WTC11 (cell line): ENCODE data around the gene JHY. TPM values are rescaled to one million over a fixed set of nuclear protein-coding genes. Genes with fewer than 3 reads are reported as not detected.
A peak's percentile ranks its signal among the peaks of the same experiment; 100 is the strongest.

Experiments used
- ATAC-seq: fragments of 200-7000 bp; cut with Tn5 transposase; 2 replicates; pipeline ENCODE4 v1.10.0; 2021; ENCODE audit warnings: mild to moderate bottlenecking, moderate library complexity
- CTCF ChIA-PET: fragments of 300-600 bp; sonication (Branson Sonifier 250); formaldehyde crosslinking; loops from one replicate; lab custom pipeline; 2021; ENCODE audit warnings: antibody characterized with exemption; lab: Charles Lee
- POLR2A ChIA-PET: fragments of 350-600 bp; sonication (Branson Sonifier 250); formaldehyde crosslinking; loops from one replicate; lab custom pipeline; 2021; ENCODE audit warnings: antibody characterized with exemption; lab: Charles Lee
- DNase-seq: peaks from one replicate; pipeline ENCODE4 v3.0.0; 2021; ENCODE audit warnings: low spot score
- H3K27ac Mint-ChIP-seq: 2 replicates; pipeline ENCODE4 v1.8.0; 2021; ENCODE audit warnings: mixed read lengths
- H3K27me3 Mint-ChIP-seq: 2 replicates; pipeline ENCODE4 v1.8.0; 2021; ENCODE audit warnings: low read depth, mild to moderate bottlenecking, moderate library complexity, mixed read lengths
- H3K36me3 Mint-ChIP-seq: 2 replicates; pipeline ENCODE4 v1.8.0; 2021; ENCODE audit warnings: mixed read lengths
- H3K4me1 Mint-ChIP-seq: 2 replicates; pipeline ENCODE4 v1.8.0; 2022; ENCODE audit warnings: mixed read lengths
- H3K4me3 Mint-ChIP-seq: 2 replicates; pipeline ENCODE4 v1.8.0; 2021; ENCODE audit warnings: mild to moderate bottlenecking, moderate library complexity, mixed read lengths
- H3K9me3 Mint-ChIP-seq: 2 replicates; pipeline ENCODE4 v1.8.0; 2021; ENCODE audit warnings: mixed read lengths
- CREB1 ChIP-seq: sonication (generic); formaldehyde crosslinking; IDR thresholded peaks from 2 replicates; pipeline ENCODE4 v1.8.0; 2023; ENCODE audit warnings: mild to moderate bottlenecking, missing genetic modification reagents
- ELF4 ChIP-seq: sonication (generic); formaldehyde crosslinking; IDR thresholded peaks from 2 replicates; pipeline ENCODE4 v1.8.1; 2022; ENCODE audit warnings: low read depth, mild to moderate bottlenecking, moderate library complexity, missing genetic modification reagents
- ESRRA ChIP-seq: sonication (generic); formaldehyde crosslinking; IDR thresholded peaks from 2 replicates; pipeline ENCODE4 v1.8.1; 2022; ENCODE audit warnings: mild to moderate bottlenecking, missing genetic modification reagents, borderline replicate concordance
- FOXJ3 ChIP-seq: sonication (generic); formaldehyde crosslinking; IDR thresholded peaks from 2 replicates; pipeline ENCODE4 v1.9.0; 2021; ENCODE audit warnings: missing genetic modification reagents, mild to moderate bottlenecking, borderline replicate concordance
- HMGA2 ChIP-seq: fragments of 250-450 bp; sonication (Bioruptor Pico); IDR thresholded peaks from 2 replicates; pipeline ENCODE4 v1.4.0; 2021; ENCODE audit warnings: mild to moderate bottlenecking, moderate library complexity
- MXD4 ChIP-seq: fragments of 250-450 bp; sonication (Bioruptor Pico); IDR thresholded peaks from 2 replicates; pipeline ENCODE4 v1.8.0; 2021; ENCODE audit warnings: mild to moderate bottlenecking, moderate library complexity, borderline replicate concordance
- RELA ChIP-seq: sonication (generic); formaldehyde crosslinking; IDR thresholded peaks from 2 replicates; pipeline ENCODE4 v1.8.1; 2022; ENCODE audit warnings: missing genetic modification reagents, mild to moderate bottlenecking, borderline replicate concordance
- SMAD3 ChIP-seq: sonication (generic); formaldehyde crosslinking; IDR thresholded peaks from 2 replicates; pipeline ENCODE4 v1.8.0; 2022; ENCODE audit warnings: missing genetic modification reagents, mild to moderate bottlenecking, borderline replicate concordance
- TCF7 ChIP-seq: sonication (generic); formaldehyde crosslinking; IDR thresholded peaks from 2 replicates; pipeline ENCODE4 v1.8.0; 2022; ENCODE audit warnings: mild to moderate bottlenecking, low read depth, missing genetic modification reagents, moderate library complexity
- TEAD4 ChIP-seq: sonication (generic); formaldehyde crosslinking; IDR thresholded peaks from 2 replicates; pipeline ENCODE4 v1.8.0; 2022; ENCODE audit warnings: mild to moderate bottlenecking, missing genetic modification reagents
- ZBTB21 ChIP-seq: sonication (generic); formaldehyde crosslinking; IDR thresholded peaks from 2 replicates; pipeline ENCODE4 v1.8.1; 2023; ENCODE audit warnings: mild to moderate bottlenecking, missing genetic modification reagents, borderline replicate concordance
- ZNF121 ChIP-seq: sonication (generic); formaldehyde crosslinking; IDR thresholded peaks from 2 replicates; pipeline ENCODE4 v1.8.0; 2023; ENCODE audit warnings: missing genetic modification reagents
- ZNF263 ChIP-seq: sonication (generic); formaldehyde crosslinking; IDR thresholded peaks from 2 replicates; pipeline ENCODE4 v1.8.1; 2022; ENCODE audit warnings: low read depth, mild to moderate bottlenecking, moderate library complexity, missing genetic modification reagents
- total RNA-seq: library from RNA; stranded (reverse); gene quantifications from 3 replicates; pipeline ENCODE4 v1.2.3, GENCODE V29; 2021
- TF ChIP-seq, protein P1 (sequence below): sonication (generic); formaldehyde crosslinking; IDR thresholded peaks from 2 replicates; pipeline ENCODE4 v1.8.1; 2022; ENCODE audit warnings: mild to moderate bottlenecking, moderate library complexity, missing genetic modification reagents
- TF ChIP-seq, protein P2 (sequence below): sonication (generic); formaldehyde crosslinking; IDR thresholded peaks from 2 replicates; pipeline ENCODE4 v1.8.1; 2023; ENCODE audit warnings: mild to moderate bottlenecking, missing genetic modification reagents, moderate library complexity
- TF ChIP-seq, protein P3 (sequence below): sonication (generic); formaldehyde crosslinking; IDR thresholded peaks from 2 replicates; pipeline ENCODE4 v1.8.1; 2023; ENCODE audit warnings: mild to moderate bottlenecking, moderate library complexity, missing genetic modification reagents
- TF ChIP-seq, protein P4 (sequence below): sonication (generic); formaldehyde crosslinking; IDR thresholded peaks from 2 replicates; pipeline ENCODE4 v1.8.1; 2022; ENCODE audit warnings: mild to moderate bottlenecking, missing genetic modification reagents, moderate library complexity, borderline replicate concordance
- TF ChIP-seq, protein P5 (sequence below): sonication (generic); formaldehyde crosslinking; IDR thresholded peaks from 2 replicates; pipeline ENCODE4 v1.8.1; 2022; ENCODE audit warnings: low read depth, missing genetic modification reagents, borderline replicate concordance
- TF ChIP-seq, protein P6 (sequence below): fragments of 250-450 bp; sonication (Bioruptor Pico); IDR thresholded peaks from 2 replicates; pipeline ENCODE4 v1.9.0; 2021; ENCODE audit warnings: moderate library complexity, mild to moderate bottlenecking, inconsistent platforms, borderline replicate concordance

JHY gene
- total RNA-seq, 1 experiment from 2014 or later: 1.6 TPM

DNA sequence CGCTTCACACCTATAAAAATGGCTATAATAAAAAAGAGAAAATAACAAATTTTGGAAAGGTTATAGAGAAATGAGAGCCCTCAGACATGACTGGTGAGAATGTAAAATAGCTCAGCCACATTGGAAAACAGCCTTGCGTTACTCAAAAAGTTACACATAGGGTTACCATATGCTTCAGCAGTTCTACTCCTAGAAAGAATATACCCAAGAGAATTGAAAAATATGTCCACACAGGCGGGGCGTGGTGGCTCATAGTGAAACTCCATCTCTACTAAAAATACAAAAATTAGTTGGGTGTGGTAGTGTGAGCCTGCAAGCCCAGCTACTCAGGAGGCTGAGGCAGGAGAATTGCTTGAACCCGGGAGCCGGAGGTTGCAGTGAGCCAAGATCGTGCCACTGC is 7.6 kb upstream of the JHY start:
- ChIA-PET CTCF (interaction anchor here (0.6 to 3.3 kb wide), 3 partner anchors 146 to 178 kb away, joined by 3 to 7 read pairs (median 3); no protein-coding TSS in a partner anchor), POLR2A (no interaction called here)
- no peaks in the 10 kb centered on the region for H3K36me3 Mint-ChIP-seq

DNA sequence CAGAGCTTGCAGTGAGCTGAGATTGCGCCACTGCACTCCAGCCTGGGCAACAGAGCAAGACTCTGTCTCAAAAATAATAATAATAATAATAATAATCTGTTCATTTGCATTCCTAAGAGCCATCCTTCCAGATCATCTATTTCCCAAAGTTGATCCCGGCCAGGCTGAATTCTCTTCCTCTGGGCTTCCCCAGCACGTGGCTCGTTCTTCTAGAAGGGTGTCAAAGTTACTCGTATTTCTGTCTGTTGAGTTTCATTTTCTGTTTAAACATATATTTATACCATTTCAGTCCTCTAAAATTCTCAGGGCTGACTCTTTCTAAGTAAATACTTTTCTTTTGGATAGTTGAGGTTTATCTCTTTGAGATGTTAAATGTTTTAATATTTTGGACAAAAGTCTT is 4.8 kb upstream of the JHY start:
- no peak overlapping the region for H3K4me3 Mint-ChIP-seq
- TF ChIP-seq TCF7 (CRISPR knock-in tag): no peak
- TF ChIP-seq, protein P1, sequence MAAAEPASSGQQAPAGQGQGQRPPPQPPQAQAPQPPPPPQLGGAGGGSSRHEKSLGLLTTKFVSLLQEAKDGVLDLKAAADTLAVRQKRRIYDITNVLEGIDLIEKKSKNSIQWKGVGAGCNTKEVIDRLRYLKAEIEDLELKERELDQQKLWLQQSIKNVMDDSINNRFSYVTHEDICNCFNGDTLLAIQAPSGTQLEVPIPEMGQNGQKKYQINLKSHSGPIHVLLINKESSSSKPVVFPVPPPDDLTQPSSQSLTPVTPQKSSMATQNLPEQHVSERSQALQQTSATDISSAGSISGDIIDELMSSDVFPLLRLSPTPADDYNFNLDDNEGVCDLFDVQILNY: no peak
- TF ChIP-seq, protein P2, sequence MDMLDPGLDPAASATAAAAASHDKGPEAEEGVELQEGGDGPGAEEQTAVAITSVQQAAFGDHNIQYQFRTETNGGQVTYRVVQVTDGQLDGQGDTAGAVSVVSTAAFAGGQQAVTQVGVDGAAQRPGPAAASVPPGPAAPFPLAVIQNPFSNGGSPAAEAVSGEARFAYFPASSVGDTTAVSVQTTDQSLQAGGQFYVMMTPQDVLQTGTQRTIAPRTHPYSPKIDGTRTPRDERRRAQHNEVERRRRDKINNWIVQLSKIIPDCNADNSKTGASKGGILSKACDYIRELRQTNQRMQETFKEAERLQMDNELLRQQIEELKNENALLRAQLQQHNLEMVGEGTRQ: no peak
- no peak for TF ChIP-seq ZNF263 (CRISPR knock-in tag)
- TF ChIP-seq RELA (CRISPR knock-in tag): no peak
- no peak for TF ChIP-seq HMGA2 (CRISPR knock-in tag)
- no peak for TF ChIP-seq ESRRA
- no peak for TF ChIP-seq CREB1 (CRISPR knock-in tag)
- no peak for TF ChIP-seq SMAD3
- no peak for TF ChIP-seq MXD4 (CRISPR knock-in tag)
- TF ChIP-seq ZBTB21 (CRISPR knock-in tag): no peak
- TF ChIP-seq, protein P3, sequence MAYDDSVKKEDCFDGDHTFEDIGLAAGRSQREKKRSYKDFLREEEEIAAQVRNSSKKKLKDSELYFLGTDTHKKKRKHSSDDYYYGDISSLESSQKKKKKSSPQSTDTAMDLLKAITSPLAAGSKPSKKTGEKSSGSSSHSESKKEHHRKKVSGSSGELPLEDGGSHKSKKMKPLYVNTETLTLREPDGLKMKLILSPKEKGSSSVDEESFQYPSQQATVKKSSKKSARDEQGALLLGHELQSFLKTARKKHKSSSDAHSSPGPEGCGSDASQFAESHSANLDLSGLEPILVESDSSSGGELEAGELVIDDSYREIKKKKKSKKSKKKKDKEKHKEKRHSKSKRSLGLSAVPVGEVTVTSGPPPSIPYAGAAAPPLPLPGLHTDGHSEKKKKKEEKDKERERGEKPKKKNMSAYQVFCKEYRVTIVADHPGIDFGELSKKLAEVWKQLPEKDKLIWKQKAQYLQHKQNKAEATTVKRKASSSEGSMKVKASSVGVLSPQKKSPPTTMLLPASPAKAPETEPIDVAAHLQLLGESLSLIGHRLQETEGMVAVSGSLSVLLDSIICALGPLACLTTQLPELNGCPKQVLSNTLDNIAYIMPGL (CRISPR knock-in tag): no peak
- TF ChIP-seq ELF4: no peak
- TF ChIP-seq, protein P4, sequence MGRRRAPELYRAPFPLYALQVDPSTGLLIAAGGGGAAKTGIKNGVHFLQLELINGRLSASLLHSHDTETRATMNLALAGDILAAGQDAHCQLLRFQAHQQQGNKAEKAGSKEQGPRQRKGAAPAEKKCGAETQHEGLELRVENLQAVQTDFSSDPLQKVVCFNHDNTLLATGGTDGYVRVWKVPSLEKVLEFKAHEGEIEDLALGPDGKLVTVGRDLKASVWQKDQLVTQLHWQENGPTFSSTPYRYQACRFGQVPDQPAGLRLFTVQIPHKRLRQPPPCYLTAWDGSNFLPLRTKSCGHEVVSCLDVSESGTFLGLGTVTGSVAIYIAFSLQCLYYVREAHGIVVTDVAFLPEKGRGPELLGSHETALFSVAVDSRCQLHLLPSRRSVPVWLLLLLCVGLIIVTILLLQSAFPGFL: no peak
- no peak for TF ChIP-seq TEAD4 (CRISPR knock-in tag)
- TF ChIP-seq, protein P5, sequence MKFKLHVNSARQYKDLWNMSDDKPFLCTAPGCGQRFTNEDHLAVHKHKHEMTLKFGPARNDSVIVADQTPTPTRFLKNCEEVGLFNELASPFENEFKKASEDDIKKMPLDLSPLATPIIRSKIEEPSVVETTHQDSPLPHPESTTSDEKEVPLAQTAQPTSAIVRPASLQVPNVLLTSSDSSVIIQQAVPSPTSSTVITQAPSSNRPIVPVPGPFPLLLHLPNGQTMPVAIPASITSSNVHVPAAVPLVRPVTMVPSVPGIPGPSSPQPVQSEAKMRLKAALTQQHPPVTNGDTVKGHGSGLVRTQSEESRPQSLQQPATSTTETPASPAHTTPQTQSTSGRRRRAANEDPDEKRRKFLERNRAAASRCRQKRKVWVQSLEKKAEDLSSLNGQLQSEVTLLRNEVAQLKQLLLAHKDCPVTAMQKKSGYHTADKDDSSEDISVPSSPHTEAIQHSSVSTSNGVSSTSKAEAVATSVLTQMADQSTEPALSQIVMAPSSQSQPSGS: no peak
- TF ChIP-seq FOXJ3 (CRISPR knock-in tag): no peak
- TF ChIP-seq, all 79 proteins: peak for 0
- peaks cover 24% of the 10 kb centered on the region for H3K4me1 Mint-ChIP-seq
- H3K27me3 Mint-ChIP-seq: peaks cover 17% of the 10 kb centered on the region
- DNase-seq: no peak
- ATAC-seq: no peak
- H3K9me3 Mint-ChIP-seq: no peaks in the 10 kb centered on the region
- H3K27ac Mint-ChIP-seq: no peak overlapping the region
- ChIA-PET POLR2A (no interaction called here), CTCF (interaction anchor here (1.6 kb wide), 1 partner anchor 14 kb away, joined by 4 read pairs; no protein-coding TSS in a partner anchor)
- no peaks in the 10 kb centered on the region for H3K36me3 Mint-ChIP-seq

More for the DNA sequence above, 7.6 kb upstream of the JHY start:
- Mint-ChIP-seq H3K9me3 (no peaks in the 10 kb centered on the region), H3K4me1 (peaks cover 9% of the 10 kb centered on the region), H3K27me3 (no peaks in the 10 kb centered on the region), H3K27ac (no peak overlapping the region), H3K4me3 (no peak overlapping the region)
- ATAC-seq: no peak
- no peak for DNase-seq
- TF ChIP-seq ELF4 (no peak), ZBTB21 (CRISPR knock-in tag) (no peak)

DNA sequence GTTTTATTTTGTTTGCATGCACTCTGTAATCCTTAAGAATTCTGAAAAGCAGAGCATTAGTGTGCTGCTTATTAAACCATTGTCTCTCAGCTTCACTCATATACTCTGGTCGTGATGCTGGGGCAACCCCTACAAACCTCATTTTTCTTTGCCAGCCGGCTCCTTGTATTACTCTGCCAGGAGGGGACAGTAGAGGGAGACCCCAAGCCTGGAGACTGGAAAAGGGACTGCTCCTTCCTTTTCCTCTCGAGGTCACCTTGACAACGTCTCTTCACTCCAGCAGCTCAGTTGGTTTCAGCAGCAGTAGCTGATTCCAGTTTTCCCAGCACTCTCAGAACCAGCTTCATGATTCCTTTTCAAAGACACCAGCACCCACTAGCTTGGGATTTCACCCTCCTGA is 2.8 kb upstream of the JHY start:
- ATAC-seq: peak; percentile 74
- Mint-ChIP-seq H3K36me3 (no peaks in the 10 kb centered on the region), H3K27me3 (peaks cover 17% of the 10 kb centered on the region), H3K4me3 (no peak overlapping the region), H3K4me1 (peaks cover 37% of the 10 kb centered on the region), H3K27ac (no peak overlapping the region), H3K9me3 (no peaks in the 10 kb centered on the region)
- ChIA-PET CTCF (interaction anchor here (0.6 to 2.3 kb wide), 10 partner anchors 10 to 174 kb away, joined by 3 to 18 read pairs (median 4); partner anchors contain the start of gene BSX), POLR2A (no interaction called here)
- TF ChIP-seq, protein P6, sequence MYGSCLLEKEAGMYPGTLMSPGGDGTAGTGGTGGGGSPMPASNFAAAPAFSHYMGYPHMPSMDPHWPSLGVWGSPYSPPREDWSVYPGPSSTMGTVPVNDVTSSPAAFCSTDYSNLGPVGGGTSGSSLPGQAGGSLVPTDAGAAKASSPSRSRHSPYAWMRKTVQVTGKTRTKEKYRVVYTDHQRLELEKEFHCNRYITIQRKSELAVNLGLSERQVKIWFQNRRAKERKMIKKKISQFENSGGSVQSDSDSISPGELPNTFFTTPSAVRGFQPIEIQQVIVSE: no peak
- TF ChIP-seq ESRRA: peak; percentile 81; the same call in 1 of the 2 replicates
- peak; percentile 95 for TF ChIP-seq ZNF121 (CRISPR knock-in tag)
- DNase-seq: no peak
